GM23338 (cell line): ENCODE measurements around the gene KRT38.

Experiments
- EZH2 ChIP-seq: fragments of 200-600 bp; sonication (generic); IDR thresholded peaks from one replicate; pipeline ENCODE4 v1.8.0; 2017; ENCODE audit warnings: antibody characterized with exemption, mild to moderate bottlenecking, low read depth; ENCODE audit not compliant: unreplicated experiment
- JUNB ChIP-seq: IDR thresholded peaks from one replicate; pipeline ENCODE4 v1.6.1; 2016; ENCODE audit warnings: antibody characterized with exemption; ENCODE audit not compliant: unreplicated experiment
- POLR2AphosphoS5 ChIP-seq: IDR thresholded peaks from 2 replicates; pipeline ENCODE4 v1.6.1; 2016; ENCODE audit warnings: antibody characterized with exemption, low read depth
- TF ChIP-seq, protein P1 (sequence below), 2 experiments: fragments of 200-600 bp in 1 of 2; sonication (generic) in 1 of 2; conservative IDR thresholded peaks; 2 replicates each; pipeline versions ENCODE4 v1.5.1 to v1.6.1; 2016 to 2017; ENCODE audit warnings: antibody characterized with exemption in 2 of 2, low read depth in 2 of 2, mild to moderate bottlenecking in 2 of 2, moderate library complexity in 1 of 2

DNA sequence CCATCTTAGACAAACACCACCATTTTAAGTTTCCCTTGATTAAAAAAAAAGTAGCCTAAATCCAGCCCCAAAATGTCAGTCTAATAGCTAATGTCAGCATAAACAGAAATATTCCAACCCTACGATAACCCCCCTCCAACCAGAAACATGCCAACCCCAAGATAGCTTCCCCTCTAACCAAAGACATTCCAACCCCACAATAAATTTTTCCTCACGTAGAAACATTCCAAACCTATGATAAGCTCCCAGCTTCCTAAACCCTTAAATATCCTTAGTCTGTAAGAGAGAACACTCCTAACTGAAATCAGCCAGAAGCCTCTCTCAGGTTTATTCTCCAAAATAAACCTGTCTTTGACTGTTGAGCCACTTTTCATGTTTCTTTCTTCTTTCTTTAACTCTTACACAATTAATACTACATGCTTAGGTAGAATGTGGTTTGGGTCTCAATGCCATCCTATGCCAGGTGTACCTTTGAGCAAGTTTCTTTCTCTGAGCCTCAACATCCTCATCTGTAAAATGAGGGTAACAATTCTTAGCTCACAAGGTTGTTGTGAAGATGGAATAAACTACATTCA, 10.5 kb upstream of the KRT38 start:
- TF ChIP-seq JUNB (no peak), POLR2AphosphoS5 (no peak), EZH2 (no peak)
- TF ChIP-seq, protein P1, sequence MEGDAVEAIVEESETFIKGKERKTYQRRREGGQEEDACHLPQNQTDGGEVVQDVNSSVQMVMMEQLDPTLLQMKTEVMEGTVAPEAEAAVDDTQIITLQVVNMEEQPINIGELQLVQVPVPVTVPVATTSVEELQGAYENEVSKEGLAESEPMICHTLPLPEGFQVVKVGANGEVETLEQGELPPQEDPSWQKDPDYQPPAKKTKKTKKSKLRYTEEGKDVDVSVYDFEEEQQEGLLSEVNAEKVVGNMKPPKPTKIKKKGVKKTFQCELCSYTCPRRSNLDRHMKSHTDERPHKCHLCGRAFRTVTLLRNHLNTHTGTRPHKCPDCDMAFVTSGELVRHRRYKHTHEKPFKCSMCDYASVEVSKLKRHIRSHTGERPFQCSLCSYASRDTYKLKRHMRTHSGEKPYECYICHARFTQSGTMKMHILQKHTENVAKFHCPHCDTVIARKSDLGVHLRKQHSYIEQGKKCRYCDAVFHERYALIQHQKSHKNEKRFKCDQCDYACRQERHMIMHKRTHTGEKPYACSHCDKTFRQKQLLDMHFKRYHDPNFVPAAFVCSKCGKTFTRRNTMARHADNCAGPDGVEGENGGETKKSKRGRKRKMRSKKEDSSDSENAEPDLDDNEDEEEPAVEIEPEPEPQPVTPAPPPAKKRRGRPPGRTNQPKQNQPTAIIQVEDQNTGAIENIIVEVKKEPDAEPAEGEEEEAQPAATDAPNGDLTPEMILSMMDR (conservative IDR thresholded peaks at IDR 0.05; ENCODE audit: low read depth in 2 of 2): no peak
